ENCODE data around the gene DCDC1. TPM values are rescaled to one million over a fixed set of nuclear protein-coding genes. Genes with fewer than 3 reads are reported as not detected.

Gene DCDC1
- polyA plus RNA-seq, 3 donors, result 0.03 TPM; not detected in 2

DNA sequence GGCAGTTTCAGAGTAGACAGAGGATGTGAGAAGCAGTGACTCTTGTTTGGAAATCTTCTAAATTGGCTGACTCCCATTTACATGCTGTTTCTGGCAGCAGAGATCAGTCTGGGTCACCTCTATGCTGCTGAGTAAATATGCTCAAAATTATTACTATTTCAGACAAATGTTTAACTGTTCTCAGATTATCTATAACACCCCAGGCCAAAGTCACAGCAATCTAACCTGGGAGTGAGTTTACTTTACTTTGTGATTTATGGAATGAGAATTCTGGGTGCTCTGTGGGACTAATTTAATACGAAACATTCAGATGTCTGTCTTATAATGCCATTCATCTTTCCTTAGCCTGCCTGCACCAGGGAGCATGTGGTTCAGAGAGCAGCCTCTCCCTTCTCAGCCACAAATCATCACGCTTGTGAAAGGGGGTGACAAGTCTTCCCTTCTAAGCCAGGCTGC lies 500.9 kb downstream of the DCDC1 start:
- Histone ChIP-seq H3K4me1 (ENCODE audit: control insufficient read depth in 1 of 2, insufficient read depth in 2 of 2, low read length in 2 of 2) (no peaks in the 10 kb centered on the region), H3K9ac (ENCODE audit: insufficient read depth, low read length, poor library complexity, severe bottlenecking) (no peak overlapping the region), H3K27ac (ENCODE audit: low read depth in 1 of 2, low read length in 2 of 2) (no peak overlapping the region), H2AFZ (ENCODE audit: insufficient read depth, low read depth, low read length, poor library complexity, severe bottlenecking) (no peak overlapping the region), H3K79me2 (ENCODE audit: insufficient read depth, low read length) (no peaks in the 10 kb centered on the region), H3K4me3 (replicated peaks in 1 of 3; ENCODE audit: low read depth in 2 of 3, low read length in 3 of 3) (no peak overlapping the region), H3K27me3 (ENCODE audit: control insufficient read depth in 2 of 2, insufficient read depth in 2 of 2, low read length in 2 of 2) (no peaks in the 10 kb centered on the region), H4K20me1 (ENCODE audit: insufficient read depth, low read length) (no peaks in the 10 kb centered on the region), H3K36me3 (replicated peaks in 1 of 2; ENCODE audit: control insufficient read depth in 1 of 2, insufficient read depth in 2 of 2, low read length in 2 of 2) (no peaks in the 10 kb centered on the region), H3K9me3 (replicated peaks in 1 of 2; ENCODE audit: control insufficient read depth in 1 of 2, insufficient read depth in 1 of 2, low read length in 2 of 2) (no peaks in the 10 kb centered on the region), H3K4me2 (replicated peaks; ENCODE audit: extremely low read depth, low read length, poor library complexity, severe bottlenecking) (no peak overlapping the region)
- Mint-ChIP-seq H3K36me3 (no peaks in the 10 kb centered on the region), H3K4me3 (no peak overlapping the region), H3K4me1 (no peaks in the 10 kb centered on the region), H3K27me3 (ENCODE audit: low read depth in 3 of 3) (no peaks in the 10 kb centered on the region), H3K27ac (no peak overlapping the region), H3K9me3 (peaks cover 0 to 4% (median 0%) of the 10 kb centered on the region in 7 donors)
- intact Hi-C loops (cut with micrococcal nuclease), result no loop called here
- DNase-seq, result no peak
- TF ChIP-seq, protein P1, sequence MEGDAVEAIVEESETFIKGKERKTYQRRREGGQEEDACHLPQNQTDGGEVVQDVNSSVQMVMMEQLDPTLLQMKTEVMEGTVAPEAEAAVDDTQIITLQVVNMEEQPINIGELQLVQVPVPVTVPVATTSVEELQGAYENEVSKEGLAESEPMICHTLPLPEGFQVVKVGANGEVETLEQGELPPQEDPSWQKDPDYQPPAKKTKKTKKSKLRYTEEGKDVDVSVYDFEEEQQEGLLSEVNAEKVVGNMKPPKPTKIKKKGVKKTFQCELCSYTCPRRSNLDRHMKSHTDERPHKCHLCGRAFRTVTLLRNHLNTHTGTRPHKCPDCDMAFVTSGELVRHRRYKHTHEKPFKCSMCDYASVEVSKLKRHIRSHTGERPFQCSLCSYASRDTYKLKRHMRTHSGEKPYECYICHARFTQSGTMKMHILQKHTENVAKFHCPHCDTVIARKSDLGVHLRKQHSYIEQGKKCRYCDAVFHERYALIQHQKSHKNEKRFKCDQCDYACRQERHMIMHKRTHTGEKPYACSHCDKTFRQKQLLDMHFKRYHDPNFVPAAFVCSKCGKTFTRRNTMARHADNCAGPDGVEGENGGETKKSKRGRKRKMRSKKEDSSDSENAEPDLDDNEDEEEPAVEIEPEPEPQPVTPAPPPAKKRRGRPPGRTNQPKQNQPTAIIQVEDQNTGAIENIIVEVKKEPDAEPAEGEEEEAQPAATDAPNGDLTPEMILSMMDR (IDR thresholded peaks at IDR 0.05), result no peak
- whole genome bisulfite sequencing (ENCODE audit: insufficient coverage), result no CpG with 5 or more reads among the region's 2 CpGs

DNA sequence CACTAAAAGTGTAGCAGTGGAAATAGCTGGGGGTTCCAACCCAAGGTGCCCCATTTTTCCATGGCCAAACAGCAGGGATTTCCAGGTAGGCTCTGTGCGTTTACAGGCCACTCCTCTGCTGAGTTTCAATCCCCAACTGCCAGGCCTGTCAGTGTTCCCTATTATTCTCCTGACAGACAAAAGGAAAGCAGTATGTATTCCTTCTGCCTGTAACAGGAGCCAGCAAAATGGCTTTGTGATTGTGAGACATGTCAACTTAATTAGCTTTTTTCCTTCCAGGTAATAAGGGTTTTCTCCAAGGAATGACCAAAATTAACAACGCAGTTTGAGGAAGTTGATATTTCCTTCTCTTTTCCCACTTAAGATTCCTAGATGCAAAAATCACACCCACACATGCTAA lies 506.3 kb downstream of the DCDC1 start:
- Histone ChIP-seq H3K4me1 (ENCODE audit: control insufficient read depth in 1 of 2, insufficient read depth in 2 of 2, low read length in 2 of 2) (no peaks in the 10 kb centered on the region), H3K9me3 (replicated peaks in 1 of 2; ENCODE audit: control insufficient read depth in 1 of 2, insufficient read depth in 1 of 2, low read length in 2 of 2) (no peaks in the 10 kb centered on the region), H3K36me3 (replicated peaks in 1 of 2; ENCODE audit: control insufficient read depth in 1 of 2, insufficient read depth in 2 of 2, low read length in 2 of 2) (no peaks in the 10 kb centered on the region), H3K4me2 (replicated peaks; ENCODE audit: extremely low read depth, low read length, poor library complexity, severe bottlenecking) (no peak overlapping the region), H3K27me3 (ENCODE audit: control insufficient read depth in 2 of 2, insufficient read depth in 2 of 2, low read length in 2 of 2) (no peaks in the 10 kb centered on the region), H3K9ac (ENCODE audit: insufficient read depth, low read length, poor library complexity, severe bottlenecking) (no peak overlapping the region), H3K27ac (ENCODE audit: low read depth in 1 of 2, low read length in 2 of 2) (no peak overlapping the region), H3K79me2 (ENCODE audit: insufficient read depth, low read length) (no peaks in the 10 kb centered on the region), H4K20me1 (ENCODE audit: insufficient read depth, low read length) (no peaks in the 10 kb centered on the region), H2AFZ (ENCODE audit: insufficient read depth, low read depth, low read length, poor library complexity, severe bottlenecking) (no peak overlapping the region), H3K4me3 (replicated peaks in 1 of 3; ENCODE audit: low read depth in 2 of 3, low read length in 3 of 3) (no peak overlapping the region)
- H3K27ac Mint-ChIP-seq, result no peak overlapping the region
- intact Hi-C loops (cut with micrococcal nuclease), result no loop called here
- peaks cover 0 to 4% (median 0%) of the 10 kb centered on the region in 7 donors for H3K9me3 Mint-ChIP-seq
- WGBS (ENCODE audit: insufficient coverage), result 60% methylated on average over 1 of the region's 2 CpGs
- H3K4me1 Mint-ChIP-seq, result no peaks in the 10 kb centered on the region
- TF ChIP-seq, protein P1 (IDR thresholded peaks at IDR 0.05), result no peak
- DNase-seq, result no peak
- no peaks in the 10 kb centered on the region for H3K36me3 Mint-ChIP-seq
- no peak overlapping the region for H3K4me3 Mint-ChIP-seq
- peaks cover 0 to 1% (median 0%) of the 10 kb centered on the region in 3 donors for H3K27me3 Mint-ChIP-seq (ENCODE audit: low read depth in 3 of 3)

All from CD14-positive monocyte (primary cell).